Measurements from ENCODE around the gene PCSK6.
"Not testable (repeated sequence)": the region's sequence is repeated elsewhere in the genome, so short reads cannot be mapped to it uniquely, and the experiment has no call there.

The PCSK6 gene

DNA sequence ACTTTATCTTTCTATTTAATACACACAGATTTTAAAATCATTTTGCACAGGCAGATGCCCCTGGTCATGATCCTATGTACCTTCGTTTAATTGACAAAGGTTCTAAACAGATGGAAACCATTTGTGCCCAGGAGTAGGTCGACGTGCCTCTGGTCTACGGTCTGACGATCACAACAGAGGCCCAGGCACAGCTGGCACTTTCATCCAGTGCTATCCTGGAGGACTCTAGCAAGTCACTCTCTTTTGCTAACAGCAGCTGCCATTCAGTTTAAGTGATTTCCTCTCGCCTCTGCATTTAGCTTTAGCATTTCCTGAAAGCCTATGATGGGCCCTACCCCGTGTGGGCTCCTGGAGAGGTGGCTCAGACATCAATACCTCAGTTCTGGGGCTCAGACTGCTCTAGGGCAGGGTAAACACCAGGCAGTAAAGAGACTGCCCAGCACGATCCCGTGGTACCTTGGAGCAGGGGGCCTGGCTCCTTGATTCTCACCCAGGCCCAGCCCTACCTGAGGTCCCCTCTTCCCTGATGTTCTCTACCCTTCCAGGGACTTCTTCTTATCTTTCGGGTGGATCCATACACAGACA, 111.2 kb downstream of the PCSK6 start:
- no peaks in the 10 kb centered on the region for H3K9me3 ChIP-seq (ENCODE audit: control insufficient read depth, insufficient read depth, low read length)
- H3K4me1 ChIP-seq (ENCODE audit: control insufficient read depth, insufficient read depth, low read length): peaks cover 3% of the 10 kb centered on the region; the same call in 1 of the 2 replicates
- H3K27me3 ChIP-seq (ENCODE audit: control insufficient read depth, insufficient read depth, low read length): no peaks in the 10 kb centered on the region
- H3K36me3 ChIP-seq (ENCODE audit: control insufficient read depth, insufficient read depth, low read length): no peaks in the 10 kb centered on the region
- H3K27ac ChIP-seq (ENCODE audit: low read depth, low read length): no peak overlapping the region
- H3K4me3 ChIP-seq (ENCODE audit: low read depth, low read length): no peak overlapping the region
- no peak overlapping the region for H3K9ac ChIP-seq (ENCODE audit: low read depth, low read length)

DNA sequence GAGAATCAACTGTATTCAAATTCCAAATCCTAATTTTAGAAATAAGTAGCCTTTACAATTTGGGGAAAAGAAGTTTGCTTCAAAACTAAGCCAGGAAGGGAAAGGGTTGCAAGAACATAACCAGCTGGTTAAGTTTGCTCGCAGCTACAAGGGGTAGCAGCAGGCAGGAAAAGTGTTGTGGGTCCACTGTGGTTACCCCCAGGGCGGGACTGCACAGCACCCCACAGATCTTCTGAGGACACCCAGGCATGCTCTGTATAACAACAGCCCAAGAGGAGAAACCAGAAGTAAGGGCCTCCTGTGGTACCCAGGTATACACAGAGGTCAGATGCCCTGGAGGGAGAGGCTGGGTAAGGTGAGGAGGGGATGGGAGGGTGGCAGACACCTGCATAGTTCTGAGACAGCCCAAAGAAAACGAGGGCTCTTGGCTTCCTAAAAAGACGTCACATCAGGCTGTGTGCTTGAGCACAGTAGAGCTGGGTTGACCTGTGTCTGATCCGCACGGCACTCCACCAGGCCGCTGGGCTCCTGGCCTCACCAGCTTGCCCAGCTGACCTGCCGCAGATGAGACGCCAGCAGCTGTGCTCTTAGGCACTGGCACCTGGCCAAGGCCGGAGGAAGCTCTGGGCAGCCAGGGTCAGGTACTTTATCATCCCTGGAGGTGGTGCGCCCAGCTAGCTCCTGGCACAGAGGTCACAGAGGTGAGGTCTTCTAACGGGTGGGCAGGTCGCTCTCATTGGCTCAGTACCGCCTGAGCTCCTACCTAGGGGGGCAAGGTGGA, 112.7 kb downstream of the PCSK6 start:
- Histone ChIP-seq H3K4me1 (ENCODE audit: control insufficient read depth, insufficient read depth, low read length) (peaks cover 16% of the 10 kb centered on the region), H3K27ac (ENCODE audit: low read depth, low read length) (no peak overlapping the region)

DNA sequence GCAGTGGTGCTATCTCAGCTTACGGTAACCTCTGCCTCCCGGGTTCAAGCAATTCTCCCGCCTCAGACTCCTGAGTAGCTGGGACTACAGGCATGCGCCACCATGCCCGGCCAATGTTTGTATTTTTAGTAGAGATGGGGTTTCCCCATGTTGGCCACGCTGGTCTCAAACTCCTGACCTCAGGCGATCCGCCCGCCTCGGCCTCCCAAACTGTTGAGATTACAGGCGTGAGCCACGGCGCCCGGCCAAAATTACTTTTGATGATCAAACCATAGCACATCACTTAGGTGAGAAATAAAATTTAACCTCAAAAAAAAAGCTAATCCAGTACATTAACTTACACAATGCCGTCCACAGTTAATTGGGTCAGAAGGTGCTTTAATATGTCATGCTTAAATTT, 114.5 kb downstream of the PCSK6 start:
- not testable (repeated sequence) for H3K9me3 ChIP-seq (ENCODE audit: control insufficient read depth, insufficient read depth, low read length); H3K36me3 ChIP-seq (ENCODE audit: control insufficient read depth, insufficient read depth, low read length); H3K9ac ChIP-seq (ENCODE audit: low read depth, low read length); H3K4me3 ChIP-seq (ENCODE audit: low read depth, low read length); H3K27ac ChIP-seq (ENCODE audit: low read depth, low read length); H3K27me3 ChIP-seq (ENCODE audit: control insufficient read depth, insufficient read depth, low read length)
- H3K4me1 ChIP-seq (ENCODE audit: control insufficient read depth, insufficient read depth, low read length): peaks cover 16% of the 10 kb centered on the region

More for the DNA sequence above, 112.7 kb downstream of the PCSK6 start:
- H3K9me3 ChIP-seq (ENCODE audit: control insufficient read depth, insufficient read depth, low read length): no peaks in the 10 kb centered on the region
- no peak overlapping the region for H3K4me3 ChIP-seq (ENCODE audit: low read depth, low read length)
- no peaks in the 10 kb centered on the region for H3K36me3 ChIP-seq (ENCODE audit: control insufficient read depth, insufficient read depth, low read length)
- H3K27me3 ChIP-seq (ENCODE audit: control insufficient read depth, insufficient read depth, low read length): no peaks in the 10 kb centered on the region
- H3K9ac ChIP-seq (ENCODE audit: low read depth, low read length): no peak overlapping the region

DNA sequence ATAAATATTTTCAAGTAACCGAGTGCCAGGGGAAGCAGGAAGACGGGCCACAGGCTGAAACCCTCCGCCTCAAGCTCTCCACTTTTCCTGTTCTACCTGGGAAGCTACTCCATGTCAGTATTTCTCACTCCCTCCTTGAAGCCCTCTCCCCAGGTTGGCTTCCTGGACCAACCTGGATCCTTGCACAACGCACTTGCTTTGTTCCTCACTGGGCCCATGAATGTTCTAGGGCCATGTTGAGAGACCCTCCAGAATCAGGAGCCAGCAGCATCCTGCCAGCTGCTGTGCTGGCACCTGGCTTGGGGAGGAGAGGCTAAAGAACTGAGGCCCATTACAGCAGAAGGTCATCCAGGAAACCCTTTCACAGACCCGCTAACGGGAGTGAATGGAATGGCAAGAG, 115.2 kb downstream of the PCSK6 start:
- Histone ChIP-seq H3K4me1 (ENCODE audit: control insufficient read depth, insufficient read depth, low read length) (peaks cover 16% of the 10 kb centered on the region), H3K9me3 (ENCODE audit: control insufficient read depth, insufficient read depth, low read length) (no peaks in the 10 kb centered on the region), H3K27ac (ENCODE audit: low read depth, low read length) (no peak overlapping the region), H3K36me3 (ENCODE audit: control insufficient read depth, insufficient read depth, low read length) (no peaks in the 10 kb centered on the region), H3K4me3 (ENCODE audit: low read depth, low read length) (no peak overlapping the region), H3K27me3 (ENCODE audit: control insufficient read depth, insufficient read depth, low read length) (no peaks in the 10 kb centered on the region), H3K9ac (ENCODE audit: low read depth, low read length) (no peak overlapping the region)

- no peaks in the 10 kb centered on the region for H3K27me3 ChIP-seq (ENCODE audit: control insufficient read depth, insufficient read depth, low read length)
- H3K27ac ChIP-seq (ENCODE audit: low read depth, low read length): no peak overlapping the region
- no peaks in the 10 kb centered on the region for H3K36me3 ChIP-seq (ENCODE audit: control insufficient read depth, insufficient read depth, low read length)
- H3K4me3 ChIP-seq (ENCODE audit: low read depth, low read length): no peak overlapping the region
- no peak overlapping the region for H3K9ac ChIP-seq (ENCODE audit: low read depth, low read length)
- H3K4me1 ChIP-seq (ENCODE audit: control insufficient read depth, insufficient read depth, low read length): peaks cover 16% of the 10 kb centered on the region
- H3K9me3 ChIP-seq (ENCODE audit: control insufficient read depth, insufficient read depth, low read length): no peaks in the 10 kb centered on the region
Measured at GRCh38 chr15:101373577-101373976, 115.9 kb downstream of the PCSK6 start.

DNA sequence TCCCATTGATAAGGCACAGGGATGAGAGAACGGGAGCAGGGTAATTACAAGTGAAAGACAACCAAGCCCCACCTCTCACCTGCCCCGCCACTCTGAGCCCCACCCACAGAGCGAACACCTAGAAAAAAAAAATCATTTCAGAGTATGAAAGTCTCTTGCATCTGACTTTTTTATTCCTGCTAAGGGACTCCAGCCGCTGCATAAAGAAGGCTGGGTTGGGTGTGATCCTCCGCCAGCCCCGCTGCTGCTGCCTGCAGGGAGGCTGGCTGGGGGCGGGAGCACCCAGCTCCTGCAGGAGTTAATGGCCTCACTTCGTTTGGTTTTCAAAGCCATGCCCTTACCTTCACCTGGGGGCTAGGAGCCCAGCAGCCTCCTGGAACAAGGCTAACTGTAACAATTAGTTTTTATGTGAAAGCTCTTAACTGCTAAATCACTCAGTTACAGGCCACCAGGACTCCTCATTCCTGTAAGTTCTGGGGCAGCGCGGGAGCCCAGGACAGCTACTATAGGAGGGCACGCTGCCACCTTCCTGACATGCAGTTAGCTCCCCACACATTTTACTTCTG, 116.5 kb downstream of the PCSK6 start:
- Histone ChIP-seq H3K27me3 (ENCODE audit: control insufficient read depth, insufficient read depth, low read length) (no peaks in the 10 kb centered on the region), H3K4me3 (ENCODE audit: low read depth, low read length) (peak overlapping the region; percentile 38), H3K9me3 (ENCODE audit: control insufficient read depth, insufficient read depth, low read length) (no peaks in the 10 kb centered on the region), H3K9ac (ENCODE audit: low read depth, low read length) (no peak overlapping the region), H3K4me1 (ENCODE audit: control insufficient read depth, insufficient read depth, low read length) (peaks cover 16% of the 10 kb centered on the region), H3K36me3 (ENCODE audit: control insufficient read depth, insufficient read depth, low read length) (no peaks in the 10 kb centered on the region), H3K27ac (ENCODE audit: low read depth, low read length) (no peak overlapping the region)

DNA sequence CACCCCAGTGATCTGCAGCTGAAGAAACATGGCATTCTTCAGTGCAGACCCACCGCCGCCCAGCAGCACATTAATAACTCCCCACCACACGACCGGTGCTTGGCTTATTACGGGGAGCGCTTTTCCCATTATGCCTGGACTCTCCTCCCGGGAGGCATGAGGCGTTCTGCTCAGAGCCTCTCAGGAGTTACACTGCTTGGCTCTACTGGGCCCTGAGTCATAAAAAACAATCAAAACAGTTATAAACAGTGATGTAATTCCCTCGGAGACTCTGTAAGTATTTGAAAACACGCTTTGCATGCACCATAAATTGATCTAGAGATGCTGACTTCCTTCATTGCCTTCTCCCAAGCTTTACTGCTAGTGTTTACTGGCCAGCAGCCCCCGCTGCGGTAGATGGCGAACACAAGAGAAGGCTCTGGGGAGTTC, 117.3 kb downstream of the PCSK6 start:
- Histone ChIP-seq H3K9ac (ENCODE audit: low read depth, low read length) (no peak overlapping the region), H3K4me3 (ENCODE audit: low read depth, low read length) (no peak overlapping the region), H3K27me3 (ENCODE audit: control insufficient read depth, insufficient read depth, low read length) (no peaks in the 10 kb centered on the region), H3K36me3 (ENCODE audit: control insufficient read depth, insufficient read depth, low read length) (no peaks in the 10 kb centered on the region), H3K4me1 (ENCODE audit: control insufficient read depth, insufficient read depth, low read length) (peaks cover 16% of the 10 kb centered on the region), H3K9me3 (ENCODE audit: control insufficient read depth, insufficient read depth, low read length) (no peaks in the 10 kb centered on the region), H3K27ac (ENCODE audit: low read depth, low read length) (no peak overlapping the region)

GRCh38 chr15:101371519-101371918, 118.0 kb downstream of the PCSK6 start:
- no peaks in the 10 kb centered on the region for H3K9me3 ChIP-seq (ENCODE audit: control insufficient read depth, insufficient read depth, low read length)
- no peak overlapping the region for H3K4me3 ChIP-seq (ENCODE audit: low read depth, low read length)
- no peak overlapping the region for H3K9ac ChIP-seq (ENCODE audit: low read depth, low read length)
- H3K36me3 ChIP-seq (ENCODE audit: control insufficient read depth, insufficient read depth, low read length): no peaks in the 10 kb centered on the region
- H3K27ac ChIP-seq (ENCODE audit: low read depth, low read length): no peak overlapping the region
- H3K27me3 ChIP-seq (ENCODE audit: control insufficient read depth, insufficient read depth, low read length): no peaks in the 10 kb centered on the region
- peaks cover 16% of the 10 kb centered on the region for H3K4me1 ChIP-seq (ENCODE audit: control insufficient read depth, insufficient read depth, low read length)

- Histone ChIP-seq H3K9ac (ENCODE audit: low read depth, low read length) (no peak overlapping the region), H3K4me1 (ENCODE audit: control insufficient read depth, insufficient read depth, low read length) (peaks cover 16% of the 10 kb centered on the region), H3K27ac (ENCODE audit: low read depth, low read length) (no peak overlapping the region)
Measured at GRCh38 chr15:101371081-101371480, 118.4 kb downstream of the PCSK6 start.

DNA sequence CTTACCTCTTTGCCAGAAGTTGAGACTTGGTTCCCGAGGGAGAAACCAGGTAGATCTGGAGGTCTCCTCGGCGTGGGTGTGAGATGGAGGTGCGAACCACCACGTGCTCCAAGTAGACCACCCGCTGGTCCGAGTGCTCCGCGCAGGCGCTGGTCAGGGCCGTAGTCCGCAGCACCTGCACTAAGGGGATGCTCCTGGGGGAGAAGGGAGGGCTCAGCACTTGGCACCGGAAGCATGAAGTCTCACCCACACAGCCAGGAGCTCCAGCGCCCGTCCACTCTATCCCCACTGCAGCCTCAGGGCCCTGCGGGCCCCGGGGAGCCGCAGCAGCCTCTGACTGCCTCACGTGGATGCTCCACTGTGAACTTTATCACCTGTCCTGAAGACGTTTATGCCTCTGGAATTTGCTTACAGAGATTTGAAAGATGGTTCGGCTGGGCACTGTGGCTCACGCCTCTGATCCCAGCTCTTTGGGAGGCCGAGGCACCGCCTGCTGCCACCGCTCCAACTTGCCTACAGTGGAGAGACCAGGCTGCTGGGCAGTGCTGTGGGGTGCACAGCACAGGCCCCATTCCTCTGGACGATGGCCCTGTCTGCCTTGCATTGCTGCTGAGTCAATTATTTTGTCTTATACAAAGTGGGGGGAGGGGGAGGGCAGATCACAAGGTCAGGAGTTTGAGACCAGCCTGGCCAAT, 119.0 kb downstream of the PCSK6 start:
- Histone ChIP-seq H3K27me3 (ENCODE audit: control insufficient read depth, insufficient read depth, low read length) (no peaks in the 10 kb centered on the region), H3K4me1 (ENCODE audit: control insufficient read depth, insufficient read depth, low read length) (peaks cover 16% of the 10 kb centered on the region), H3K9me3 (ENCODE audit: control insufficient read depth, insufficient read depth, low read length) (no peaks in the 10 kb centered on the region), H3K27ac (ENCODE audit: low read depth, low read length) (no peak overlapping the region), H3K4me3 (ENCODE audit: low read depth, low read length) (no peak overlapping the region), H3K36me3 (ENCODE audit: control insufficient read depth, insufficient read depth, low read length) (no peaks in the 10 kb centered on the region), H3K9ac (ENCODE audit: low read depth, low read length) (no peak overlapping the region)

More at GRCh38 chr15:101371081-101371480, 118.4 kb downstream of the PCSK6 start:
- H3K36me3 ChIP-seq (ENCODE audit: control insufficient read depth, insufficient read depth, low read length): no peaks in the 10 kb centered on the region
- H3K9me3 ChIP-seq (ENCODE audit: control insufficient read depth, insufficient read depth, low read length): no peaks in the 10 kb centered on the region
- H3K4me3 ChIP-seq (ENCODE audit: low read depth, low read length): no peak overlapping the region
- H3K27me3 ChIP-seq (ENCODE audit: control insufficient read depth, insufficient read depth, low read length): no peaks in the 10 kb centered on the region

DNA sequence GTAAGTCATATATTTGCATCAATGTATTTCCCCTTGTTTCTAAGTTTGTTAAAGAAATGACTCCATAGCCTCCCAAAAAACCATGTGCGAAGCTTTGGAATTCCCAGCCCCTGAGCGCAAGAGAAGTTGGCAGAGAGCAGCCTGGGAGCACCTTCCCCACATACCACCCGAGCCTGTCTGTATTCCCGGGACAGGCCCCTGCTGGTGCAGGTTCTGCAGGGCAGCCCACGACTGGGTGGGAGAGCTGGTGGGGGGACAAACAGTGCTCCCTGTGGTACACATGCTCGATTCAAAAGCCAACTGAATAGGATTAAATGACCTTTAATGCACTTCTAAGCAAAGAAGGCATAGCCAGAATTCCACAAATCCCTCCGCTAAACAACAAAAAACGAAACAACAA, 119.8 kb downstream of the PCSK6 start:
- H3K36me3 ChIP-seq (ENCODE audit: control insufficient read depth, insufficient read depth, low read length): no peaks in the 10 kb centered on the region
- H3K27me3 ChIP-seq (ENCODE audit: control insufficient read depth, insufficient read depth, low read length): no peaks in the 10 kb centered on the region
- H3K9ac ChIP-seq (ENCODE audit: low read depth, low read length): no peak overlapping the region
- H3K4me3 ChIP-seq (ENCODE audit: low read depth, low read length): no peak overlapping the region
- no peaks in the 10 kb centered on the region; the same call in 1 of the 2 replicates for H3K9me3 ChIP-seq (ENCODE audit: control insufficient read depth, insufficient read depth, low read length)
- H3K4me1 ChIP-seq (ENCODE audit: control insufficient read depth, insufficient read depth, low read length): peaks cover 16% of the 10 kb centered on the region
- no peak overlapping the region for H3K27ac ChIP-seq (ENCODE audit: low read depth, low read length)

Measured in HUES48 (cell line).